IPS-18c (cell line): ENCODE results near the gene RGS6.

Source experiments
- H3K4me3 ChIP-seq: 2 replicates; pipeline ENCODE4 v1.7.0; 2013; ENCODE audit warnings: low read depth, mild to moderate bottlenecking, low read length, moderate library complexity; ENCODE audit not compliant: insufficient read depth
- H3K9me3 ChIP-seq: one replicate; pipeline ENCODE4 v1.6.1; 2013; ENCODE audit warnings: mild to moderate bottlenecking, low read length, moderate library complexity; ENCODE audit not compliant: control insufficient read depth, insufficient read depth

Gene RGS6

DNA sequence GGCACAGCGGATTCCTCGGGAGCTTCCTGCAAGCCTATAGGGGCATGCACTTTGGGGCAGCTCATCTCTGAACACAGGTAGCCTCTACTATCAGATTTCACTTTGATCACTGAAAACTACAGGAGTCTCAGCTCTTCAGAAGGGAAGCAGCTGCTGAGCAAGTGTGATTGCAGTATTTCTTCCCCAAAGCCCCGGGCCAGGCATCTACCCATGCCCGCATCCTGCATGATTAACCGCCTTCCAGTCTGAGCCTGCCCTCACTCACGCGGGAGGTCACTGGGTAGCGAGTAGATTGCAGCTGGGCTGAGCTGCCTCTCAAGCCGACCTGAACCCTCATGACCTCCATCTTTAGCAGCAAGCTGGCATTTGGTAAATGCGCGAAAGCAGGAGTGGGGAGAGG is 627.0 kb downstream of the RGS6 start:
- H3K9me3 ChIP-seq = no peaks in the 10 kb centered on the region
- no peak overlapping the region for H3K4me3 ChIP-seq

DNA sequence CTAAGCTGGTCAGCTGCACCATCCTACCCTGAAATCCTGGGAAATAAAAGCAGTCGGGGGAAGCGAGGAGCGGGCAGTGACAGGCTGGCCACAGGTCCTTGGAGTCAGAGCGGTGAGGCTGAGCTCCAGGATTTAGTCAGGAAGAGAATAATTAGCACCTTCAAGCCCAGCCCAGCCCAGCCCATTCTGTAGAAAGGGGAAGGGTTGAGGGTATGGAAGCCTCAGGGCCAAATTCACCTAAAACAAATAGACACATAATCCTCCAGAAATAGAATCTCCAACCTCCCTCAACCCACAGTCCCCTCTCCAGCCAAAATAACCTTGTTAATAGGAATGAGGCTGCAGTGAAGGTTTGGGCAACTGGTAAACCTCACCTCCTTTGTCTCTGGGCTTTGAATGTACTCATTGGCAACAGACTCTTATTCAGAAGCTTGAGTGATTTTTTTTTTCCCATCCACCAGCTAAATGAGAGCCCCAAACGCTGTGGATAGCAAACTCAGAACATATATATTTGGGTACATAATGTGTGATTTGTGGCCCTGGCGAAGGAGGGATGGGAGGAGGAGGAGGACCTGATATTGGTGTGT is 627.5 kb downstream of the RGS6 start:
- H3K9me3 ChIP-seq = no peaks in the 10 kb centered on the region
- no peak overlapping the region for H3K4me3 ChIP-seq

DNA sequence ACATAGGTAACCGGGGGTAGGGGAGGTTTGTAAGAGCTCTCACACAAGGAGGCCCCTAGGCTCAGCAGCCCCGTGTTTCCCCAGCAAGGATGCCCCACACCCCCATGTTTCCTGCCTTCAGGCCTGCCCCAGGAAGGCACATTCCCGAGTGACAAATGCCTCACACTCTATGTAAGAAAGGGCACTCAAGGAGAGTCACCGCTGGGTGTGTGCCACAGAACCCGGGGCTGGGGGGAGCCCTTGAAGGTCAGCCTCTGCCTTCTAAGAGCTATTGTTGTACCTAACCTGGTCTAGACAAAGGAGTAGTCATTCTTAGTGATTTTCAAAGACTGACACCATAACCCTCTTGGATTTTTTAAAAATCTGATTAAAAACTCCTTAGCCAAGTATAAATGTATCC is 628.1 kb downstream of the RGS6 start:
- Histone ChIP-seq H3K4me3 (no peak overlapping the region), H3K9me3 (no peaks in the 10 kb centered on the region)

DNA sequence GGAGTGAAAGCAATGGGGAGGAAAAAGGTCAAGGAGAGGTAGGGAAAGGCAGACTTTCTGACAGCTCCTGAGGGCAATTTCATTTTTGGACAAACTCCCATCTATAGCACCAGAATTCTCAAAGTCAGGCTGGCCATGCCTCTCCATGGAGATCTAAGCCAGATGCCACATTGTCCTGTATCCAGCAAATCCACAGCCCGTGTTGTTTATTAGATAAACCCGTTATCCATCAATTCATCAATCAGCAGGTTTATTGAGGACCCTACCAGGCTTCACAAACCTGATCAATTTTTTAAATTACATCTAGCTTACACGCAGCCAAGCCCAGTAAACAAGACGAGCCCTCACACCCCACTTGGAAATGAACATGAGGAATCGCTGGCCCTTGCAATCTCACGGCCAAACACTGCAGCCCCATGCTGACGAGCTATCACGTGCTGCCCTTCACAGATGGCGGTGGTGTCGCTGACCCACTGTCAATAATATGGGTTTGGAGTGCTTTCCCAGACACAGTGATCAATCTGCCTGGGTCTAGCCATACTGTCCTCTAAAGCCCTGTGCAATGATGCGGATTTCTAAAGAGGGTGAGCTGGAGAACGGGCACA is 628.8 kb downstream of the RGS6 start:
- Histone ChIP-seq H3K4me3 (no peak overlapping the region), H3K9me3 (no peaks in the 10 kb centered on the region)

DNA sequence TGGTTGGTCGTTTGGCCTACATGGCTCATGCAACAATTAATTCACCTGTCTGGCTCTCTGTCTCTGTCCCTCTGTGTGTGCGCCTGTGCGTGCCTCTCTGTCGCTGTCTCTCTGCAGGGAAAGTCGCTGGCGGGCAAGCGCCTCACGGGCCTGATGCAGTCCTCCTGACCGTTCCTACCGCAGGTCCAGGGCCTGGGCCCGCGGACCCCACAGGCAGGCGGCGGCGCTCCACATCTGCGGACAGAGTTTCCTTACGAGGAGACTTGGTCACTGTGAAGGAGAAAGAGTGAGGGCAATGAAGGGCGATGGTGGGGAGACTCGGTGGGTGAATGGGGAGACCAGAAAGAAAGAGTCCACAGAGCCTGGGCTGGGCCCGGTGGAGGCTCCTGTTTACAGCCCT is 630.1 kb downstream of the RGS6 start:
- H3K9me3 ChIP-seq = no peaks in the 10 kb centered on the region
- H3K4me3 ChIP-seq = no peak overlapping the region

DNA sequence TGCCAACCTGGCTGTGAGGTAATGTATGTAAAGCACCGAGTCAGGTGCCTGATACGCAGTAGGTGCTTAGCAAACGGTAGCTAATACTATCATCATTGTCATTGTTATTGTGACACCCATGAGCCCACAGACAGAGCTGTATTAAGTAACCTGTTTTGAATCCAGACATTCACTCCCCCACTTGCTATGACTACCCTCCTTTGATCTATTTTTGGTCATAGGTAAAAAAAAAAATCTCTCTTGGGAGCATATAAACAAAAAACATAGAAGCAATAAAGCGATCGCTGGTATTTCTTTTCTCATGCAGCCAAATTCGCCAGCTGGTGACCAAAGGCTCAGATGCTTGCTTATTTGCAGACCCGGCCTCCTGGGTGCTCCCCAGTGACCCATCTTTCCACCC is 631.4 kb downstream of the RGS6 start:
- Histone ChIP-seq H3K4me3 (no peak overlapping the region), H3K9me3 (no peaks in the 10 kb centered on the region)

DNA sequence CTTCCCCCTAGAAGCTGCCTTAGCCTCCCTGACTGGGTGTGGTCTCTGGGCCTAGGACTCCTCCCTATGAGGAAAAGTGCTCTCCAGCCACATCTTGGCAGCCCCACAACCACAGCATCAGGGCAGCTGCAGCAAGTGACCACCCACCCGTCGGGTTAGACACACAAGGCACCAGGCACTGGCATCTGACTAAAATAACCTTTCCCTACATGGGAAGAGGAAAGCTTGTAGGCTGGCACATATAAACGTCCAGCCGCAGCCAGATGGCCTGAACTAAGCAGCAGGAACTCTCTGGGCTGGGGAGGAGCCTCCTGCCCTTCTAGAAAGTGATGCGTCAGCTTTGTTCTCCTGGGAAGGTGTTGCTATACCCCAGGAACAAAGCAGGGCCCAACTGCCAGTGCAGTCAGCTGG is 632.9 kb downstream of the RGS6 start:
- no peak overlapping the region for H3K4me3 ChIP-seq

DNA sequence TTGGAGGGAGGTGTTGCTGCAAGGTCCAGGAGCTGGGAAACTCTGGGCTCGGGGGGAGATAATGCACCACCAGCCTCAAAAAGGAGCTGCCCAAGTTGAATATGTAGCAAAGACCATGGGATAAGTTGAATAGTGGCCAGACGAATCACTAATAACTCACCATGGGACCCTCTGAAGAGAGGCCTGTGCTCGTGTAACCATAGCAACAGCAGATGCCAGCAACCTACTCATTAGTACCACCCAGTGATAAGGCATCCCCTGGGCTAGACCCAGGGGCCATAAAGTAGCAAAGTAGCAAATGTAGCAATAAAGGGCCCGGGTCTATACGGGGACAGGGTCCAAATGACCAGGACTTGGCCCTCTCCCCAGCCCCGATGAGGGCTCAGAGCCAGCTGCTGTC is 633.7 kb downstream of the RGS6 start:
- H3K4me3 ChIP-seq = no peak overlapping the region
- no peaks in the 10 kb centered on the region for H3K9me3 ChIP-seq

More for the DNA sequence above, 632.9 kb downstream of the RGS6 start:
- no peaks in the 10 kb centered on the region for H3K9me3 ChIP-seq

DNA sequence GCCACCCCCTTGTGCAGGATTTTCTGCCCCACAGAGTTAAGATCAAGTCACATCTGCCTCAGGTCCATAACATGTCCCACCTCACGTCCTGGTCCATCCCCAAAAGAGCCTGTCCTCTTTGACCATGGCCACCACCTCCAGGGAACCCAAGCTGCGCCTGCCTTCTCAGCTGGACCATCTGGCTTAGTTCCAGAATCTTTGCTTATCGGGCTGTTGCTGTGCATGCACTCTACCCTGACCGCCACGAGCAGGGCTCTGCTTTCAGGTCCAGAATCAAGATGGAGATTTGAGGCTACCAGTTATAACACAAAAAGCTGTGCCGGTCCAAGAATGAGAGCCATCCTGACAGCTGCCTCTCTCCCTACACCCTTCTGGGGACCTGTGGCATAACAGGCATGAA is 635.0 kb downstream of the RGS6 start:
- H3K4me3 ChIP-seq = no peak overlapping the region

DNA sequence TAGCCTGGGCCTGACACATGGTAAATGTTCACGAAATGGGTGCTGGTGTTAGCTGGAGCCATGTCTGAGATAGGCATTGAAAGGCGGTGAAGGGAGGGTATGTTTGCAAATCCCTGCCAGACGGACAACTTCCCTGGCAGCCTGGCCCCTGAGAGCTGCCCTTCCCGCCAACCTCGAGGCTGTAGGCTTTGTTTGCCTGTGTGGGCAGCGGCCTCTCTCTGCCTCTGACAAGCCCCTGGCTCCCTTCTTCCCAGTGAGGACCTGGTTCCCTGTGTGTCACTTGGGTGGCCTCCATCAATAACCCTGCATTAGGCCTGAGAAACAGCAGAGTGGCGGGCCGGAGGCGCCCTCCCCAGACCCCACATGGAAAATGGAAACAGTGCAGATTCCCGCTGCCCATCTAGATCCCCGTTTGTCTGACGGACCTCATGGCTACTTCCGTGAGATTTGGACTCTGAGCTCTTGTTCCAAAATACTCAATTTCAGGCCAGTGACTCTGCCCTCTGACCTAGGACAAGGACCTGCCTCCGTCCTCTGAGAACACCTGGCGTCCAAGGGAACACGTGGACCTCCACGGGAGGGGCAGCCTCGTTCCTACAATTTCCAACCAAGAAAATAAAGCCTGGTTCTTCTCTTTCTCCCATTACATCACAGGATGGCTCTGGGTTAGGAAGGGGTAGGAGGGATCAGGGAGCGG is 636.2 kb downstream of the RGS6 start:
- H3K4me3 ChIP-seq = no peak overlapping the region

More for the DNA sequence above, 635.0 kb downstream of the RGS6 start:
- no peaks in the 10 kb centered on the region for H3K9me3 ChIP-seq

DNA sequence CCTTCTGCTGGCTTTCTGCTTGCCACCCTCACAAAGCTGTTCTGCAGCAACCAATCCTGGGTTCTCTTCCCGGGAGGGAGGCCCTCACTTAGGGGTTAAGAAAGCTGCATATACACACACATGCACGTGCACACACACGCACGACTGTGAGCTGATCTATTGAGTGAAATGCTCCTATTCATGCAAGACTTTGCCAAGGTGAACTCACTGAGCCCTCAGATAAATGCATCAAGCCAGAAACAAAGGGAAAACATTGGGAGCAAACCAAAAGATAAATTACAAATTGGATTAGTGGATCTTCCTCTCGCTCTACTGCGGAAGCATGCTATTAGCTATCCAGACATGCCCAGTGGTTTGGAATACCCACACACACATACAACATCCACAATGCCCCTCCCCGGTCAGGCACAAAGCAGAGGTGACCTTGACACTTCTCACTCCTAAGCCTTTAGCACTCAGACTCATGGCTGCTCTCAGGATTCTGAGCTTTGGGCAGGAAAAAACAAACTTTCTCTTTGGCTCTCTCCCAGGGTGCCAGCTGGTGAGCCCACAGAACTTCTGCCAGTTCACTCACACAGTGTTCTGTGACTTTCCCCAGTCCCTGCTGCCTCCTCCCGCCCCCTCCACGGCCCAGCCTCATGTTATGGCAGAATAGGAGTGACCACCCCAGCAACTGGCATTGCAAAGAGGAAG is 641.6 kb downstream of the RGS6 start:
- Histone ChIP-seq H3K4me3 (no peak overlapping the region), H3K9me3 (no peaks in the 10 kb centered on the region)

More for the DNA sequence above, 636.2 kb downstream of the RGS6 start:
- H3K9me3 ChIP-seq = no peaks in the 10 kb centered on the region

DNA sequence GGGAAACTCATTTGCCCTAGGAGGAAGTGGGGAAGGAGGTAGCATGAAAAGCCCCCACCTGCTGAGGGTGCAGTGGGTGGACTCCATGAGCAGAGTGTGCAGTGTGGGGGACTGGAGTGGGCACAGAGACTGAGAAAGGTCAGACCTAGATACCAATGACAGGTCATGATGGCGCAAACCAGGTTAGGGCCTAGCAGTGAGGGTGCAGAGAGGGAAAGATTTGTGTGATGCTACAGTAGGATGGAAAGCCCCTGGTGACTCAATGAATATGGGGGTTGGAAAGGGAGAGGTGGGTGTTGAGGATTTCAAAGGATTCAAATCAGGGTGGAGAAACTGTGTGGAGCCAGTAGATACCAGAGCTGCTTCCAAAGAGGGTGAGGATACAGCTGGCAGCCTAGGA is 642.5 kb downstream of the RGS6 start:
- Histone ChIP-seq H3K9me3 (no peaks in the 10 kb centered on the region), H3K4me3 (no peak overlapping the region)

DNA sequence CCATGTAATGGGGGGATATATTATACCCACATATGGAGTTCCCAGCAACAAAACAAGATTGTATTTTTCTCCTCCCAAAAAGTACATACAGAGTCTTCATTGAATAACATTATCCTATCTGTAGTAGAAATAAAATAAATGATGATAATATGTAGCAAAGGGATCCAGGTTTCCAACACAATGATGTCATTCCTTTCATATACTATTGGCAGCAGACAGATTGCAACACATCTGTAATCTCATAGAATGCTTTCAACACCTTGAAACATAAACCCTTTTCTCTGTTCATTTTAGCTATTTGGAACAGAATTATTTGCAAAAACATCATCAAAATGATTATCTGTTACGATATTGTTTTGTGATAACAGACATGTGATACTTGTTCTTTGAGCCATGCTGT is 644.0 kb downstream of the RGS6 start:
- H3K9me3 ChIP-seq = no peaks in the 10 kb centered on the region
- H3K4me3 ChIP-seq = no peak overlapping the region

DNA sequence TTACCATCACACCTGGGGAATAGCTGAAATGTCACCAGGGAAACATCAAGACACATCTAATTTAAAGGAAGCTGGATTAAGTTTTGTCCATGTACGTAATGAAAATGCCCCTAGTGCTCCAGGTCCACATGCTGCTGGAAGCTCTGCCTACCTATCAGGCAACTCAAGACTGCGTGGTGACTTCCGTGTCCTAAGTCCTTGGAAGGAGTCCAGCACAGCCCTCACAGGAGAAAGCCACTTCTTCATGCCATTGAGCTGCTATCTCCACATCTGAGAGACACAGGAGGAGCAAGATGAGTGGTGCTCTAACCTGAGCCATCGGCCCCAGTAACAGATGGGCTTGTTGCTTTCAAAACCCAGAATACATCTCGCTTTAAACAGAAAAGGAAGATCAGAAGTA is 645.3 kb downstream of the RGS6 start:
- no peak overlapping the region for H3K4me3 ChIP-seq
- no peaks in the 10 kb centered on the region for H3K9me3 ChIP-seq

DNA sequence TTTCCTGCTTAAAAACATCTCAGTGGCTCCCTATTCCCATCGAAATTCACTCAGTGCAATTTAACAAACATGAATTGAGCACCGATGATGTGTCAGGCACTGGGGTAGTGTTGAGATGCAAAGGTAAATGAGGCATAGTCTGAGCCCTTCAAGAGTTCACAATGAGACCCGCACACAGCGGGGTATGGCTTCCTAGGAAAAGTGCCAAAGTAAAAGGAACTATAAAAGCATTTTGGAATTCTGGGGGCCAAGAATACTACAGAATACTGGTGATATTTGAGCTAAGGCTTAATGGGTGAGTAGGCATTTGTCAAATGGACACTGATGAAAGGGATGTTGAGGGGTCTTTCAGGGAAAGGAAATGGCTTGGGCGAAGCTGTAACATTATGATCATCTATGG is 646.3 kb downstream of the RGS6 start:
- no peak overlapping the region for H3K4me3 ChIP-seq

DNA sequence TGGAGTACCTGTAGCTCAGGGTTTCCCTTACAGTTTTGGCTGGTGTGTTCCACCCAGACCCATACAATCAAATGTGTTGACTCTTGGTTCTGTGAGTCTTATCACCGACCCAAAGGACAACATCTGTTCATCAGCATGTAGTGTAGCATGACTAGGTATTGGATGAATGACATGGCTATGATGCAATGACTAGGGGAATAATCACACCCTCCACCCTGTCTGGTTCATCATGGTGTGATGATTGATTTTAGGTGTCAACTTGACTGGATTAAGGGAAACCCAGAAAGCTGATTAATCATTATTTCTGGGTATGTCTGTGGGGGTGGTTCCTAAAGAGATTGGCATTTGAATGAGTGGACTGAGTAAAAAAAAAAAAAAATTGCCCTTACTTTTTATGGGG is 650.4 kb downstream of the RGS6 start:
- Histone ChIP-seq H3K4me3 (no peak overlapping the region), H3K9me3 (no peaks in the 10 kb centered on the region)

More for the DNA sequence above, 646.3 kb downstream of the RGS6 start:
- no peaks in the 10 kb centered on the region for H3K9me3 ChIP-seq

DNA sequence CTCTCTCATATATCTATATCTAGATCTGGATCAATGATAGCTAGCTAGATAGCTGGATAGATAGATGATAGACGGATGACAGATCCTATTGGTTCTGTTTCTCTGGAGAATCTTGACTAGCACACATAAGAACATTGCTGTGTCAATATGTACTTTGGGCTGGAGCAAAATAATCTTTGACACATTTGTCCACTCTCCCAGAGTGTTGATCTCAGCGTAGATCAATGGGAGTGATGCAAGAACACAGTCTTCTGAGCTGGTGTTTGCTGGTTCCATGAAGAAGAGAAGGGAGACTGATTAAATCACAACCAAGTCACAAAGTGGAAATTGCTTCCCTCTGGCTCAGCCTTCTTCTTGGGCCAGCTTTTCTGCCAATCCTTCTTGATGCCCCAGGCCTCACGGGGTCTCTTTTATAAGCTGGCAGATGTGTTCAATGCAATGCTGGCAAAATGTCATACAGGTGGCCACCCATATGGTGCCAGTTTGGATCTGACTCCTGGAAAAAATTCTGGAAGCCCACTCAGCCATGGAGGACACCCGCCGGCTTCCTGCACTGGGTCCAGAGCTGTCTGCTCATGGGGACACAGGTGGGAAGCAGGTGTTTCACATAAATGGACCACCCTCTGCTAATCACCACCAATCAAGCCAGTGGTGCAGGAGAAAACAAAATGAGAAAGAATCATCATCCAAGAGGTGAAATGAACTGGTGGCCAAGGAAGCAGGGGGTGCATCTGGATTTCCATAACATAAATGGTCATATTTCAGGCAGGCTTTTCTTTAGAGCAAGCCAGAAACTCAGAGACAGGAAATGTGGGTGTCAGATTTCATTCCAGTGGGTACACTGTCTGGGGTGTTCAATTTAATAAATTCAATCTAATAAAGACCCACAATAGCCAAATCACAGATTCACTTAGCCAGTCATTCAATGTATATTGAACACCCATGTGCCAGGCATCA is 651.4 kb downstream of the RGS6 start:
- Histone ChIP-seq H3K9me3 (no peaks in the 10 kb centered on the region), H3K4me3 (no peak overlapping the region)
